CD14-positive monocyte (primary cell): ENCODE measurements around the gene TEX13D. TPM values are rescaled to one million over a fixed set of nuclear protein-coding genes. Genes with fewer than 3 reads are reported as not detected.

ENCODE experiments used
- DNase-seq, 3 donors: peaks; one replicate each; pipeline ENCODE4 v3.0.0-alpha.2; 2011 to 2022
- H2AFZ ChIP-seq: 2 replicates; pipeline ENCODE4 v1.6.0; 2012; ENCODE audit warnings: mild to moderate bottlenecking, low read depth, low read length, inconsistent platforms; ENCODE audit not compliant: insufficient read depth, poor library complexity, severe bottlenecking
- H3K27ac ChIP-seq, 2 donors: 1 replicate in 1 of 2; 2 replicates in 1 of 2; pipeline ENCODE4 v1.5.1; 2012 to 2013; ENCODE audit warnings: low read length in 2 of 2, control low read depth in 1 of 2, inconsistent platforms in 1 of 2, low read depth in 1 of 2, mild to moderate bottlenecking in 1 of 2
- H3K27me3 ChIP-seq, 2 donors: one replicate each; pipeline versions ENCODE4 v1.6.0 to v1.6.1; 2011 to 2013; ENCODE audit warnings: low read length in 2 of 2; ENCODE audit not compliant: control insufficient read depth in 2 of 2, insufficient read depth in 2 of 2
- H3K36me3 ChIP-seq, 2 donors: replicated peaks in 1 of 2; 1 replicate in 1 of 2; 2 replicates in 1 of 2; pipeline versions ENCODE4 v1.5.1 to v1.6.1; 2012 to 2013; ENCODE audit warnings: low read length in 2 of 2, control low read depth in 1 of 2, inconsistent platforms in 1 of 2, mild to moderate bottlenecking in 1 of 2; ENCODE audit not compliant: insufficient read depth in 2 of 2, control insufficient read depth in 1 of 2
- H3K4me1 ChIP-seq, 2 donors: 1 replicate in 1 of 2; 2 replicates in 1 of 2; pipeline versions ENCODE4 v1.5.1 to v1.6.1; 2012 to 2013; ENCODE audit warnings: low read length in 2 of 2, control low read depth in 1 of 2, inconsistent platforms in 1 of 2, mild to moderate bottlenecking in 1 of 2, moderate library complexity in 1 of 2; ENCODE audit not compliant: insufficient read depth in 2 of 2, control insufficient read depth in 1 of 2
- H3K4me2 ChIP-seq: replicated peaks from 2 replicates; pipeline ENCODE3; 2012; ENCODE audit warnings: low read length, moderate library complexity, mild to moderate bottlenecking; ENCODE audit not compliant: poor library complexity, severe bottlenecking; ENCODE audit errors: extremely low read depth
- H3K4me3 ChIP-seq, 3 experiments: fragments of 200-600 bp in 1 of 3; sonication (generic) in 1 of 3; replicated peaks in 1 of 3; 1 replicate in 2 of 3; 2 replicates in 1 of 3; pipeline ENCODE4 v1.5.1; 2011 to 2013; ENCODE audit warnings: low read length in 3 of 3, mild to moderate bottlenecking in 3 of 3, control low read depth in 2 of 3, low read depth in 2 of 3, inconsistent platforms in 1 of 3, moderate library complexity in 1 of 3
- H3K79me2 ChIP-seq: 2 replicates; pipeline ENCODE4 v1.6.0; 2012; ENCODE audit warnings: mild to moderate bottlenecking, control low read depth, inconsistent platforms, low read length, moderate library complexity; ENCODE audit not compliant: insufficient read depth
- H3K9ac ChIP-seq: 2 replicates; pipeline ENCODE4 v1.6.0; 2017; ENCODE audit warnings: low read length, mild to moderate bottlenecking; ENCODE audit not compliant: insufficient read depth, poor library complexity, severe bottlenecking
- H3K9me3 ChIP-seq, 2 donors: replicated peaks in 1 of 2; 1 replicate in 1 of 2; 2 replicates in 1 of 2; pipeline versions ENCODE4 v1.5.1 to v1.6.1; 2012 to 2013; ENCODE audit warnings: low read length in 2 of 2, control low read depth in 1 of 2; ENCODE audit not compliant: control insufficient read depth in 1 of 2, insufficient read depth in 1 of 2
- H4K20me1 ChIP-seq: 2 replicates; pipeline ENCODE4 v1.6.0; 2012; ENCODE audit warnings: mild to moderate bottlenecking, low read length, control low read depth, moderate library complexity; ENCODE audit not compliant: insufficient read depth
- H3K27ac Mint-ChIP-seq, 7 donors: one replicate each; pipeline ENCODE4 v1.8.0; 2020; ENCODE audit warnings: mild to moderate bottlenecking in 7 of 7, mixed read lengths in 7 of 7, moderate library complexity in 6 of 7, inconsistent platforms in 2 of 7
- H3K27me3 Mint-ChIP-seq, 3 donors: one replicate each; pipeline ENCODE4 v1.8.0; 2021 to 2022; ENCODE audit warnings: low read depth in 3 of 3, mild to moderate bottlenecking in 3 of 3, mixed read lengths in 3 of 3, moderate library complexity in 3 of 3, inconsistent platforms in 1 of 3
- H3K36me3 Mint-ChIP-seq, 2 donors: one replicate each; pipeline ENCODE4 v1.8.0; 2020; ENCODE audit warnings: mixed read lengths in 2 of 2, inconsistent platforms in 1 of 2, mild to moderate bottlenecking in 1 of 2
- H3K4me1 Mint-ChIP-seq: one replicate; pipeline ENCODE4 v1.8.0; 2020; ENCODE audit warnings: mild to moderate bottlenecking, mixed read lengths
- H3K4me3 Mint-ChIP-seq, 2 donors: one replicate each; pipeline ENCODE4 v1.8.0; 2020; ENCODE audit warnings: mild to moderate bottlenecking in 2 of 2, mixed read lengths in 2 of 2, moderate library complexity in 1 of 2
- H3K9me3 Mint-ChIP-seq, 7 donors: one replicate each; pipeline ENCODE4 v1.8.0; 2020 to 2022; ENCODE audit warnings: mixed read lengths in 7 of 7, mild to moderate bottlenecking in 6 of 7, moderate library complexity in 6 of 7, inconsistent platforms in 2 of 7
- CTCF ChIP-seq: fragments of 200-600 bp; IDR thresholded peaks from one replicate; pipeline ENCODE4 v1.8.0; 2022; ENCODE audit warnings: antibody characterized with exemption, mild to moderate bottlenecking
- whole genome bisulfite sequencing: methylation state at CpG from one replicate; pipeline ENCODE4 v1.1.5; 2013; ENCODE audit warnings: missing lambda C conversion rate; ENCODE audit not compliant: insufficient coverage; 5-methylcytosine and 5-hydroxymethylcytosine counted together
- intact Hi-C, 2 donors: fragments of 100-400 bp; cut with micrococcal nuclease; formaldehyde crosslinking; loops; one replicate each; pipeline versions ENCODE4 v1.15.0 to v1.15.1; 2023
- polyA plus RNA-seq, 3 donors: library from polyadenylated mRNA; depleted of rRNA in 1 of 3; unstranded in 2 of 3; stranded (reverse) in 1 of 3; fragments of 300-500 nt in 2 of 3; fragments of >200 nt in 1 of 3; fragmentation: Illumina TruSeq in 2 of 3; gene quantifications; 1 replicate in 2 of 3; 2 replicates in 1 of 3; pipeline ENCODE4 v1.2.3, GENCODE V29; 2012 to 2021

TEX13D gene
- polyA plus RNA-seq, 3 donors = not detected

GRCh38 chrX:124325732-124326131 lies 6.7 kb upstream of the TEX13D start:
- Mint-ChIP-seq H3K4me3 (no peak overlapping the region), H3K27ac (no peak overlapping the region), H3K9me3 (no peaks in the 10 kb centered on the region), H3K27me3 (no peaks in the 10 kb centered on the region), H3K36me3 (no peaks in the 10 kb centered on the region), H3K4me1 (no peaks in the 10 kb centered on the region)
- no peaks in the 10 kb centered on the region for H3K36me3 ChIP-seq
- TF ChIP-seq CTCF = no peak
- no peak overlapping the region for H3K27ac ChIP-seq
- H3K79me2 ChIP-seq = no peaks in the 10 kb centered on the region
- H3K9ac ChIP-seq = no peak overlapping the region
- H3K4me1 ChIP-seq = no peaks in the 10 kb centered on the region
- intact Hi-C loops = no loop called here
- no peaks in the 10 kb centered on the region for H4K20me1 ChIP-seq
- H2AFZ ChIP-seq = no peak overlapping the region
- DNase-seq = no peak
- H3K4me2 ChIP-seq = no peak overlapping the region
- no peak overlapping the region for H3K4me3 ChIP-seq
- WGBS = no CpG with 5 or more reads among the region's 1 CpG
- H3K9me3 ChIP-seq = no peaks in the 10 kb centered on the region
- no peaks in the 10 kb centered on the region for H3K27me3 ChIP-seq

- Histone ChIP-seq H2AFZ (no peak overlapping the region), H3K27me3 (no peaks in the 10 kb centered on the region), H3K27ac (no peak overlapping the region), H3K4me3 (no peak overlapping the region), H3K4me2 (no peak overlapping the region), H3K79me2 (no peaks in the 10 kb centered on the region), H3K36me3 (no peaks in the 10 kb centered on the region), H3K4me1 (no peaks in the 10 kb centered on the region), H4K20me1 (no peaks in the 10 kb centered on the region), H3K9me3 (peaks cover 0 to 9% of the 10 kb centered on the region in 2 donors), H3K9ac (no peak overlapping the region)
- no peak for DNase-seq
- Mint-ChIP-seq H3K4me3 (no peak overlapping the region), H3K27me3 (peaks cover 0 to 3% (median 0%) of the 10 kb centered on the region in 3 donors), H3K4me1 (no peaks in the 10 kb centered on the region), H3K27ac (no peak overlapping the region), H3K36me3 (no peaks in the 10 kb centered on the region), H3K9me3 (peaks cover 2 to 10% (median 6%) of the 10 kb centered on the region in 7 donors)
- no peak for TF ChIP-seq CTCF
- WGBS = no CpG with 5 or more reads among the region's 1 CpG
- intact Hi-C loops = no loop called here
Observed at GRCh38 chrX:124328765-124329164, 3.7 kb upstream of the TEX13D start.
